Small intestine (tissue), 7 donors: ENCODE data around the gene HNRNPR. TPM values are rescaled to one million over a fixed set of nuclear protein-coding genes. Genes with fewer than 3 reads are reported as not detected.
"Not testable (repeated sequence)": the region's sequence is repeated elsewhere in the genome, so short reads cannot be mapped to it uniquely, and the experiment has no call there.

Experiments
- DNase-seq, 2 donors: peaks; one replicate each; pipeline versions ENCODE4 v3.0.0 to v3.0.0-alpha.2; 2013
- FAIRE-seq: peaks from 2 replicates; lab custom pipeline; 2012; peaks lifted over from hg19 to GRCh38; lab: Jason Lieb, UNC
- H3K27ac ChIP-seq, 3 donors: one replicate each; pipeline ENCODE4 v1.5.1; 2013; ENCODE audit warnings: low read length in 2 of 3, mild to moderate bottlenecking in 2 of 3, control low read depth in 1 of 3, inconsistent platforms in 1 of 3, low read depth in 1 of 3, moderate library complexity in 1 of 3
- H3K27me3 ChIP-seq, 3 donors: one replicate each; pipeline ENCODE4 v1.6.1; 2013; ENCODE audit warnings: low read length in 3 of 3, inconsistent platforms in 1 of 3; ENCODE audit not compliant: control insufficient read depth in 3 of 3, insufficient read depth in 3 of 3
- H3K36me3 ChIP-seq, 3 donors: one replicate each; pipeline ENCODE4 v1.6.1; 2013; ENCODE audit warnings: low read length in 3 of 3, inconsistent platforms in 1 of 3, low read depth in 1 of 3, mild to moderate bottlenecking in 1 of 3, moderate library complexity in 1 of 3; ENCODE audit not compliant: control insufficient read depth in 3 of 3, insufficient read depth in 2 of 3
- H3K4me1 ChIP-seq, 3 donors: one replicate each; pipeline ENCODE4 v1.6.1; 2013; ENCODE audit warnings: low read length in 2 of 3, inconsistent platforms in 1 of 3, low read depth in 1 of 3, mild to moderate bottlenecking in 1 of 3, moderate library complexity in 1 of 3; ENCODE audit not compliant: control insufficient read depth in 3 of 3, insufficient read depth in 2 of 3
- H3K4me3 ChIP-seq, 3 donors: one replicate each; pipeline ENCODE4 v1.5.1; 2013; ENCODE audit warnings: low read length in 3 of 3, control low read depth in 1 of 3, inconsistent platforms in 1 of 3, low read depth in 1 of 3, mild to moderate bottlenecking in 1 of 3, moderate library complexity in 1 of 3
- H3K9me3 ChIP-seq, 2 donors: one replicate each; pipeline ENCODE4 v1.6.1; 2013; ENCODE audit warnings: low read depth in 1 of 2, low read length in 1 of 2; ENCODE audit not compliant: control insufficient read depth in 2 of 2, insufficient read depth in 1 of 2
- WGBS, 3 donors: extraction: QIAGEN DNeasy Blood & Tissue Kit; methylation state at CpG; one replicate each; pipeline ENCODE4 v1.1.7; 2013; 5-methylcytosine and 5-hydroxymethylcytosine counted together
- polyA plus RNA-seq, 4 donors: library from polyadenylated mRNA; stranded (reverse) in 3 of 4; unstranded in 1 of 4; fragments of 200-250 nt in 3 of 4; fragments of 120-200 nt in 1 of 4; gene quantifications; one replicate each; pipeline versions ENCODE4 v1.2.1 to v1.2.3, GENCODE V29; 2013
- donor health status: healthy with polysubstance abuse.
- donor health status: control.
- donor health status: control.
- donor health status: Bipolar disorder and iron deficiency.
- donor health status: healthy.

The HNRNPR gene
- polyA plus RNA-seq, 4 donors, result 47.8 to 148 (median 78.2) TPM

- Histone ChIP-seq H3K27me3 (no peaks in the 10 kb centered on the region), H3K27ac (no peak overlapping the region), H3K36me3 (peaks cover 17 to 38% (median 28%) of the 10 kb centered on the region in 3 donors), H3K9me3 (no peaks in the 10 kb centered on the region), H3K4me3 (no peak overlapping the region), H3K4me1 (no peaks in the 10 kb centered on the region)
- FAIRE-seq (no peak), DNase-seq (no peak)
- 38 to 72% (median 42%) methylated on average over 1 of the region's 1 CpG for WGBS, 3 donors
These were observed 21.3 kb downstream of the HNRNPR start for GRCh38 chr1:23322770-23323169.

GRCh38 chr1:23310280-23310679, 33.8 kb downstream of the HNRNPR start:
- WGBS, 3 donors, result 96 to 100% (median 98%) methylated on average over 7 of the region's 7 CpGs
- H3K27ac ChIP-seq, DNase-seq, FAIRE-seq, H3K27me3 ChIP-seq, H3K4me3 ChIP-seq, H3K9me3 ChIP-seq, H3K4me1 ChIP-seq: not testable (repeated sequence)
- peaks cover 6 to 17% (median 10%) of the 10 kb centered on the region in 3 donors for H3K36me3 ChIP-seq

DNA sequence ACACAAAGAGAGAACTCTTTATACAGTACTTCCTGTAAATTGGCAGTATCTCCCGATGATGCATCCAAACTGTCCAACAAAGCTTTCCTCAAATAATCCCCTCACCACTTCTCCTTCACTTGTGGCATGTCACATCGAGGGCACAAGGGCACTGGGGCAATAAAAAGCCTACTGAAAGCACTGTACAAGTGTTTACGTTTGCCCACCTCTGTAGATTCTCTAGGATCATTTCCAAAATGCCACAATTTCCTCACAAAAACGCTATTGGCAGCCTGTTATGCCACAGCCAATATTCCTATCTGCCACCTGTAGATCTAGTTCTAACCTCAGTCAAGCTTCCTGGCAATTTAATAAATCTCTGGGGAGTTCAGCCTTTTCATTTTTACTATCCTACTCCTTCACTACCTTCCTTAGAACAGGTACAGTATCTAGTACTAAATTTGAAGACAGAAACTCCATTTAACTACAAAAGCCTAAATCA, 39.9 kb downstream of the HNRNPR start:
- Histone ChIP-seq H3K9me3 (no peaks in the 10 kb centered on the region), H3K4me3 (no peak overlapping the region), H3K36me3 (peaks cover 0 to 20% (median 5%) of the 10 kb centered on the region in 3 donors), H3K4me1 (no peaks in the 10 kb centered on the region), H3K27me3 (no peaks in the 10 kb centered on the region), H3K27ac (no peak overlapping the region)
- WGBS, 3 donors, result 71 to 91% (median 81%) methylated on average over 4 of the region's 4 CpGs
- DNase-seq (no peak), FAIRE-seq (no peak)

GRCh38 chr1:23303524-23303923, 40.6 kb downstream of the HNRNPR start:
- no peak overlapping the region for H3K4me3 ChIP-seq
- no peaks in the 10 kb centered on the region for H3K9me3 ChIP-seq
- 91 to 94% (median 93%) methylated on average over 2 of the region's 2 CpGs for WGBS, 3 donors
- peaks cover 0 to 24% (median 5%) of the 10 kb centered on the region in 3 donors for H3K36me3 ChIP-seq
- H3K4me1 ChIP-seq, result no peaks in the 10 kb centered on the region
- no peaks in the 10 kb centered on the region for H3K27me3 ChIP-seq
- no peak overlapping the region for H3K27ac ChIP-seq
- DNase-seq (no peak), FAIRE-seq (no peak)

- WGBS, 3 donors, result 88 to 96% (median 91%) methylated on average over 2 of the region's 2 CpGs
- H3K9me3 ChIP-seq, result no peaks in the 10 kb centered on the region
- FAIRE-seq, result no peak
- H3K27ac ChIP-seq, result no peak overlapping the region
- H3K36me3 ChIP-seq, result peaks cover 0 to 34% (median 2%) of the 10 kb centered on the region in 3 donors
- H3K27me3 ChIP-seq, result no peaks in the 10 kb centered on the region
- H3K4me3 ChIP-seq, result no peak overlapping the region
- H3K4me1 ChIP-seq, result no peaks in the 10 kb centered on the region
- no peak for DNase-seq
These were observed 47.2 kb downstream of the HNRNPR start for GRCh38 chr1:23296931-23297330.

GRCh38 chr1:23291706-23292105, 52.4 kb downstream of the HNRNPR start:
- DNase-seq (no peak), FAIRE-seq (no peak)
- WGBS, 3 donors, result 76 to 94% (median 91%) methylated on average over 2 of the region's 2 CpGs
- H3K36me3 ChIP-seq, result peaks cover 2 to 10% (median 2%) of the 10 kb centered on the region in 3 donors
- H3K27me3 ChIP-seq, result no peaks in the 10 kb centered on the region
- no peak overlapping the region for H3K4me3 ChIP-seq
- no peaks in the 10 kb centered on the region for H3K9me3 ChIP-seq
- H3K4me1 ChIP-seq, result no peaks in the 10 kb centered on the region
- H3K27ac ChIP-seq, result no peak overlapping the region

DNA sequence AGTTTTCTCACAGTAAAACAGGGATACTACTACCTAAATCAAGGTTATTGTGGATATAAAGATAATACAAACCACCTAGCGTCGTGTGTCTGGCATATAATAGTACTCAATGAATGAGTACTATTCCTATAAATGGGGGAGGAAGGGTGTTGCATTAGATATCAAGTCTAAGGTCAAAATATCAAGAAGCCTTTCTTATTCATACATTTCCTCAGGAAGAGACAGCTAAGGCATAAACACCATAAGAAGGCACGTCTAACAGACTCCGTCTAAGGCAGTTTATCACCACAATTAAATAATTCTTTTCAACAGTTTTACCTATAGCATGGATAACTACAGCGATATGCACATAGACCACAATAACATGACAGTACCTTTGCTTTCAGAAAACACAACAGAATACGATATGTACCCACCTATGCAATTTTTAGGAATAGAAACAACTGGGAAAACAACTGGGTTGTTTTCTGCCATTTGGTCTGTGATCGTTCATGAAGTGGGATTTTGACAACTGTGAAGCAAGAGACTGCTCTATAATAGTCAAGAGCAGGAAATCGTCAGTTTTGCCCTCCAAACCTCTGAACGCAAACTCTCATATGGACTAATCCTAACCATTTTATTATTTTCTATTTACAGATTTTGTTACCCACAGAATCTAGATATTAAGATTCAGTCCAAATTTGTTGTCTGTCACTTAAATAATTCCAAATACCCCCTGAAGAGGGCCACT, 53.1 kb downstream of the HNRNPR start:
- 86 to 95% (median 90%) methylated on average over 9 of the region's 9 CpGs for WGBS, 3 donors
- DNase-seq, result no peak
- no peaks in the 10 kb centered on the region for H3K27me3 ChIP-seq
- no peak overlapping the region for H3K4me3 ChIP-seq
- no peaks in the 10 kb centered on the region for H3K9me3 ChIP-seq
- no peak overlapping the region for H3K27ac ChIP-seq
- no peak for FAIRE-seq
- H3K36me3 ChIP-seq, result peaks cover 2 to 10% (median 3%) of the 10 kb centered on the region in 3 donors
- no peaks in the 10 kb centered on the region for H3K4me1 ChIP-seq

- Histone ChIP-seq H3K36me3 (peaks cover 2 to 7% (median 5%) of the 10 kb centered on the region in 3 donors), H3K4me1 (no peaks in the 10 kb centered on the region), H3K27me3 (no peaks in the 10 kb centered on the region), H3K9me3 (no peaks in the 10 kb centered on the region), H3K27ac (no peak overlapping the region), H3K4me3 (no peak overlapping the region)
- no peak for DNase-seq
- no peak for FAIRE-seq
- WGBS, 3 donors, result 76 to 84% (median 77%) methylated on average over 3 of the region's 3 CpGs
These were observed 55.4 kb downstream of the HNRNPR start for GRCh38 chr1:23288671-23289070.
